ENCODE measurements around the gene PCDHB2.

PCDHB2 gene

DNA sequence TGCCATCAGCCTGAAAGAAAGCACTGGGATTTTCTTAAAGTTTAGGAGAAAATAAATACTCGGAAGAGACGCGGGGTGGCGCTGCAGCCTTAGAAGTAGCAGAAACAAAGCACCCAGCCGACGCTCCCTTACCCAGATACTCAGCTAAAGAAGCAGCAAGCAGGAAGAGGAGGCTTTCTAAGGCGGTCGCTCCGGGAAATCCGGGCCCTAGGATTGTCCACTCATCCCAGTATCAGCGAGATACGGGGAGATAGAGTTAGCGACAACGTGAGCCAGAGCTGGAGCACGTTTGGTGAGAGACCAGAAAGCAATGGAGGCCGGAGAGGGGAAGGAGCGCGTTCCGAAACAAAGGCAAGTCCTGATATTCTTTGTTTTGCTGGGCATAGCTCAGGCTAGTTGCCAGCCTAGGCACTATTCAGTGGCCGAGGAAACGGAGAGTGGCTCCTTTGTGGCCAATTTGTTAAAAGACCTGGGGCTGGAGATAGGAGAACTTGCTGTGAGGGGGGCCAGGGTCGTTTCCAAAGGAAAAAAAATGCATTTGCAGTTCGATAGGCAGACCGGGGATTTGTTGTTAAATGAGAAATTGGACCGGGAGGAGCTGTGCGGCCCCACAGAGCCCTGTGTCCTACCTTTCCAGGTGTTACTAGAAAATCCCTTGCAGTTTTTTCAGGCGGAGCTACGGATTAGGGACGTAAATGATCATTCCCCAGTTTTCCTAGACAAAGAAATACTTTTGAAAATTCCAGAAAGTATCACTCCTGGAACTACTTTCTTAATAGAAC, at the start of gene PCDHB2:
Gene PCDHB2, plus strand, starts transcription at position 135 of the 782 bp plus-strand sequence. Its CDS starts 176 bp downstream, at position 311.
- H3K4me3 ChIP-seq (ENCODE audit: low read length) = no peak within 1 kb of the TSS
- TF ChIP-seq, protein P1, sequence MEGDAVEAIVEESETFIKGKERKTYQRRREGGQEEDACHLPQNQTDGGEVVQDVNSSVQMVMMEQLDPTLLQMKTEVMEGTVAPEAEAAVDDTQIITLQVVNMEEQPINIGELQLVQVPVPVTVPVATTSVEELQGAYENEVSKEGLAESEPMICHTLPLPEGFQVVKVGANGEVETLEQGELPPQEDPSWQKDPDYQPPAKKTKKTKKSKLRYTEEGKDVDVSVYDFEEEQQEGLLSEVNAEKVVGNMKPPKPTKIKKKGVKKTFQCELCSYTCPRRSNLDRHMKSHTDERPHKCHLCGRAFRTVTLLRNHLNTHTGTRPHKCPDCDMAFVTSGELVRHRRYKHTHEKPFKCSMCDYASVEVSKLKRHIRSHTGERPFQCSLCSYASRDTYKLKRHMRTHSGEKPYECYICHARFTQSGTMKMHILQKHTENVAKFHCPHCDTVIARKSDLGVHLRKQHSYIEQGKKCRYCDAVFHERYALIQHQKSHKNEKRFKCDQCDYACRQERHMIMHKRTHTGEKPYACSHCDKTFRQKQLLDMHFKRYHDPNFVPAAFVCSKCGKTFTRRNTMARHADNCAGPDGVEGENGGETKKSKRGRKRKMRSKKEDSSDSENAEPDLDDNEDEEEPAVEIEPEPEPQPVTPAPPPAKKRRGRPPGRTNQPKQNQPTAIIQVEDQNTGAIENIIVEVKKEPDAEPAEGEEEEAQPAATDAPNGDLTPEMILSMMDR (IDR thresholded peaks at IDR 0.05; ENCODE audit: insufficient read depth, low read depth, low read length, missing control alignments) = no peak
- DNase-seq (ENCODE audit: low read depth) = peak; percentile 23

DNA sequence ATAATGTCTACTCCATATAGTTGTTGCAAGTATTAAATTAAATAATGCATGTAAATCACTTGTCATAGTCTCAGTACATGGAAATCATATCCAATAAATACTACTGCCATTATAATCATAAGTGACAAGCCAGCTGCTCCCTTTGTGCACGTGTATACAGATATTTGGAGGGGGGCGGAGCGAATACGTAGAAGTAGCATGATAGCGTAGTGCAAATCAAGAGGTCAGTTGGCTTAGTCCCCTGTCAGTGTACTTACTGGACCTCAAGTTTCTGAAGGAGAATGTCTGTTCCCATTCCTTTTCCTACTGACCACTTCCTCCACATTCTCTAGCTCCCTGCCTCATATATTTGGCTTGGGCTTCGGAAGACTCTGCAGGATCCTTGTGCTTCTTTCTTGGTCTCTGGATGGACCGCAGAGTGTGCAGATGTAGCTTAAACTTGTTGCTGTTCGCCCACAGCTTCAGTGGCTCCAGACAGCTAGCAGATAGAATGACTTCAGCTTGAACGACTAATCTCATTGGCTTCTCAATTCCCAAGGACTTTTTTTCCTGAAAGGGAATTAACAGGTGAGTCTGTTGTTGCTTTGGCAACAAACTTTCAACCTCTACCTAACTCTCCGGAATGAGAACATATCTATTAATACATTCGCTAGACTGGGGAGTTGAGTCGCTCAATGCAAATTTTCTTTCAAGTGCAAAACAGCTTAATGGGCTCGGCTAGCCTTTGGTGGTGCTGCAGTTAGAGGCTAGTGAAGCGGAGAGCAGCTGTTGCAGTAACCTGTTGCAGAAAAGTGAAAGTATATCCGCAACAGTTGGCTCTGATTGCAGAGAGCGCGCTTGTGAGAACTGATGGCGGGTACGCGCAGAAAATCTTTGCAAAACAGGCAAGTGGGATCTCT, 43.5 kb upstream of the PCDHB2 start, which contains the start of gene PCDHB1:
Gene PCDHB1, plus strand, starts transcription at position 753 of the 899 bp plus-strand sequence. Its CDS starts 97 bp downstream, at position 850.
- peak within 1 kb of the TSS; percentile 35 for H3K4me3 ChIP-seq (ENCODE audit: low read length)
- no peak for DNase-seq (ENCODE audit: low read depth)
- TF ChIP-seq, protein P1 (IDR thresholded peaks at IDR 0.05; ENCODE audit: insufficient read depth, low read depth, low read length, missing control alignments) = no peak

DNA sequence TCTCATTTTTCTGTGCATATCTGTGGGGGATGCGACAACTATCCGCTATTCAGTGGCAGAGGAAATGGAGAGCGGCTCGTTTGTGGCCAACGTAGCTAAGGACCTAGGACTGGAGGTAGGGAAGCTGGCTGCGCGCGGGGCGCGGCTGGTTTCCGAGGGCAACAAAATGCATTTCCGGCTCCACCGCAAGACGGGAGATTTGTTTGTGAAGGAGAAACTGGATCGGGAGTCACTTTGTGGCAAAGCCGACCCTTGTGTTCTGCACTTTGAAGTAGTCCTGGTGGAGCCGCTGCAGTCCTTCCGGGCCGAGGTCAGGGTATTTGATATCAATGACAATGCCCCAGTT, 42.9 kb upstream of the PCDHB2 start:
- H3K4me3 ChIP-seq (ENCODE audit: low read length) = peak overlapping the region; percentile 35
- no peak for DNase-seq (ENCODE audit: low read depth)
- TF ChIP-seq, protein P1 (IDR thresholded peaks at IDR 0.05; ENCODE audit: insufficient read depth, low read depth, low read length, missing control alignments) = no peak

DNA sequence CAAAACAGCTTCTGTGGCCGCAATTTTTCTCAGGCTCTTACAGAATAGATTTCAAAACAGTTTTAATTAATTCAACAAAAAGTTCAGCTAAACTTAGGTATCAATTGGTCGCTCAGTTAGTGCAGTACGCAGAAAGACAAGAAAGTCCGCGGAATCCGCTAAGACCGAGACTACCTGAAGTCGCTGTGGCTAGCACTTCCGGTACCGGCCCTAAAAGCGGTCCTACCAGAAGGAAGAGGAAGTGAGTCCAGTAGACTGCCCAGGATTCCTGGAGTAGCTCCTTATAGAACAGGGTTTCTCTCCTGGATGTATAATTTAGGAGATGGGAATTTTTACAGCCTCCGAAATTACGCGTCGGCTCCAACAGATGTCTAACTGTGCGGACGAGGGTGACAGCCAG, 16.6 kb upstream of the PCDHB2 start:
- TF ChIP-seq, protein P1 (IDR thresholded peaks at IDR 0.05; ENCODE audit: insufficient read depth, low read depth, low read length, missing control alignments) = no peak
- no peak overlapping the region for H3K4me3 ChIP-seq (ENCODE audit: low read length)
- DNase-seq (ENCODE audit: low read depth) = no peak

DNA sequence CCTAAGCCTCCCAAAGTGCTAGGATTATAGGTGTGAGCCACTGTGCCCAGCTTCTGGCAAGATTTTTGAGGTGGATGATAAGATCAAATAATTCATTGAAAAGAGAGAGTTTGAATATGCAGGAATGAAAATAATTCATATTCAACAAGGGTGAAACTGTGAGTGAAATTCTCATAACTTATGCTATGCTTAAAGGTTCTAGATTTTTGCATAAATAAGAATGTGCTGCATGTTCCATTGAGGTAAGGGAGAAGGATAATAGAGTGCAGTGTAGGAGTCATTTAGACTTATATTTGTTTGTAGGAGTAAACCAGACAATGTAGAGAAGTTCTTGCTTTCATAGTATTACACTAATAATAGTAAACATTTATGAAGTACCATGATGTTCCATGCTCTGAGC, 12.2 kb upstream of the PCDHB2 start:
- no peak overlapping the region for H3K4me3 ChIP-seq (ENCODE audit: low read length)
- no peak for DNase-seq (ENCODE audit: low read depth)
- TF ChIP-seq, protein P1 (IDR thresholded peaks at IDR 0.05; ENCODE audit: insufficient read depth, low read depth, low read length, missing control alignments) = no peak

DNA sequence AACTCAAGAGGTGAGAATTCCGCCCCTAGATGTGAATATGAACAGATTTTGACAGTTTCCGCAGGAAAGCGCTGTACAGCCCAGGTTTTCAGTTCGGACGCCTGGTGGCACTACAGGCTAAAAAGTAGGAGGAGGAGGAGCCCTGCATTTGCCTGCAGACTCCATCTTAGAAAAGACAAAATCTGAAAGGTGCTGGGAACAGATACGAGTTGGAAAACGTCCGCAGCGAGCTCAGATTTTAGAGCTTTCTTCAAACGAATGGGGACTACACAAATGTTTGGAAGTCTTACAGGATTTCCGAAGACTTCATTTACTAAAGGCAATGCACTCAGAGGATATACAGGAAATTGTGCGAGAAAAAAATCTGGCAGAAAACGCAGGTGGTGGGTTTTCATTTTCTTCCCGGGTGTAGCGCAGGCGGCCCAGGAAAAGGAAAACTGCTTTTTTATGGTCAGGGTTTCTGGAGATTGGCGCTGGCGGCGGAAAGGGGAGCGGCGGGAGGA, 9.9 kb upstream of the PCDHB2 start:
- TF ChIP-seq, protein P1 (IDR thresholded peaks at IDR 0.05; ENCODE audit: insufficient read depth, low read depth, low read length, missing control alignments) = peak; percentile 52
- DNase-seq (ENCODE audit: low read depth) = peak; percentile 56
- peak overlapping the region; percentile 44 for H3K4me3 ChIP-seq (ENCODE audit: low read length)

Data from epithelial cell of esophagus (primary cell).